Measurements from ENCODE around the gene CRHR1. TPM values are rescaled to one million over a fixed set of nuclear protein-coding genes. Genes with fewer than 3 reads are reported as not detected.

Gene CRHR1
- polyA plus RNA-seq, 1 of the 3 experiments (the other 2 are of a cell fraction) = 0.13 TPM

DNA sequence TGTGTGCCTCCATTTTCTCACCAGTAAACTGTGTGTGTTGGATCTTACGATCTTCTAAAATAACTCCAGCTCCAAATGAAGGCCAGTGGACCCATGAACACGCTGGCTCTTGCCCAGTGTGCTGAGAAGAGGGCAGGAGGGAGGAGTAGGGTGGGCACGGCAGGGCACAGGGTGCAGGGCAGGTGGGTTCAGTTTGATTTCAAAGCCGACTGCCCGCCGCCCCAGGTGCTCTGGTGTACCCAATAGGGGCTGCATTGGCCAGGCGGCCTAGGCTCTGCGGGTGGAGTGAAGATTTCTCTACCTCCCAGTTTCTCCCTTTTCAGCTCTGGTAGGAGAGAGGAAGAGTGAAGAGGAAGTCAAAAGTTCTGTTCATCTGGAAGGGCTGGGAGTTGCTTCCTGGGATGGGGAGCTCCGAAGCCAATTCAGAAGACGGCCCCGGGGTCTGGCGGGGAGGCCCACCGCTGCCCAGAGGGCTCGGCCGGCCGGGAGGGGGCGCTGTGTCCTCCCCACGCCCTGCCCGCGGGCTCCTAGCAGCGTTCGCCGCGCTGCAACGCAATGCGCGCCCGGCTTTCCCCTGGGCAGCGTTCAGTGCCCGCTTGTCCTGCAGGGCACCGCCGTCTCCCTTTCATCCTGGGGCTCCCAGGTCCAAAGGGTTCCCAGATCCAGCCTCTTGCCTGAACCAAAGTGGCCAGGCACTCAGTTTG lies 1.1 kb upstream of the CRHR1 start:
- H3K9me3 ChIP-seq = no peaks in the 10 kb centered on the region
- peaks cover 4 to 24% of the 10 kb centered on the region in 2 experiments; a peak in 1 of 4 replicates for H3K4me1 ChIP-seq (ENCODE audit: control insufficient read depth in 1 of 2, insufficient read depth in 2 of 2, low read depth in 1 of 2, low read length in 1 of 2)
- no peak overlapping the region for H3K27ac ChIP-seq (ENCODE audit: low read depth in 2 of 2, low read length in 1 of 2)
- peak overlapping the region; percentile 43 to 65 for H3K4me3 ChIP-seq (ENCODE audit: low read depth in 2 of 2, low read length in 1 of 2)
- peak overlapping the region; percentile 82; the same call in 1 of the 2 replicates for H2AFZ ChIP-seq (ENCODE audit: low read depth)
- TF ChIP-seq RAD21 (IDR thresholded peaks at IDR 0.05; ENCODE audit: low read length) = peak; percentile 37
- no peak for TF ChIP-seq FOSL2 (IDR thresholded peaks at IDR 0.05; ENCODE audit: borderline replicate concordance, low read depth)
- TF ChIP-seq, protein P1, sequence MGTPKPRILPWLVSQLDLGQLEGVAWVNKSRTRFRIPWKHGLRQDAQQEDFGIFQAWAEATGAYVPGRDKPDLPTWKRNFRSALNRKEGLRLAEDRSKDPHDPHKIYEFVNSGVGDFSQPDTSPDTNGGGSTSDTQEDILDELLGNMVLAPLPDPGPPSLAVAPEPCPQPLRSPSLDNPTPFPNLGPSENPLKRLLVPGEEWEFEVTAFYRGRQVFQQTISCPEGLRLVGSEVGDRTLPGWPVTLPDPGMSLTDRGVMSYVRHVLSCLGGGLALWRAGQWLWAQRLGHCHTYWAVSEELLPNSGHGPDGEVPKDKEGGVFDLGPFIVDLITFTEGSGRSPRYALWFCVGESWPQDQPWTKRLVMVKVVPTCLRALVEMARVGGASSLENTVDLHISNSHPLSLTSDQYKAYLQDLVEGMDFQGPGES (IDR thresholded peaks at IDR 0.05; ENCODE audit: low read depth, low read length) = no peak
- TF ChIP-seq, protein P2, sequence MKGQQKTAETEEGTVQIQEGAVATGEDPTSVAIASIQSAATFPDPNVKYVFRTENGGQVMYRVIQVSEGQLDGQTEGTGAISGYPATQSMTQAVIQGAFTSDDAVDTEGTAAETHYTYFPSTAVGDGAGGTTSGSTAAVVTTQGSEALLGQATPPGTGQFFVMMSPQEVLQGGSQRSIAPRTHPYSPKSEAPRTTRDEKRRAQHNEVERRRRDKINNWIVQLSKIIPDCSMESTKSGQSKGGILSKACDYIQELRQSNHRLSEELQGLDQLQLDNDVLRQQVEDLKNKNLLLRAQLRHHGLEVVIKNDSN (IDR thresholded peaks at IDR 0.05; ENCODE audit: borderline replicate concordance, low read depth) = no peak
- no peak for TF ChIP-seq MEF2A (IDR thresholded peaks at IDR 0.05; ENCODE audit: borderline replicate concordance, low read depth)
- TF ChIP-seq, protein P3, sequence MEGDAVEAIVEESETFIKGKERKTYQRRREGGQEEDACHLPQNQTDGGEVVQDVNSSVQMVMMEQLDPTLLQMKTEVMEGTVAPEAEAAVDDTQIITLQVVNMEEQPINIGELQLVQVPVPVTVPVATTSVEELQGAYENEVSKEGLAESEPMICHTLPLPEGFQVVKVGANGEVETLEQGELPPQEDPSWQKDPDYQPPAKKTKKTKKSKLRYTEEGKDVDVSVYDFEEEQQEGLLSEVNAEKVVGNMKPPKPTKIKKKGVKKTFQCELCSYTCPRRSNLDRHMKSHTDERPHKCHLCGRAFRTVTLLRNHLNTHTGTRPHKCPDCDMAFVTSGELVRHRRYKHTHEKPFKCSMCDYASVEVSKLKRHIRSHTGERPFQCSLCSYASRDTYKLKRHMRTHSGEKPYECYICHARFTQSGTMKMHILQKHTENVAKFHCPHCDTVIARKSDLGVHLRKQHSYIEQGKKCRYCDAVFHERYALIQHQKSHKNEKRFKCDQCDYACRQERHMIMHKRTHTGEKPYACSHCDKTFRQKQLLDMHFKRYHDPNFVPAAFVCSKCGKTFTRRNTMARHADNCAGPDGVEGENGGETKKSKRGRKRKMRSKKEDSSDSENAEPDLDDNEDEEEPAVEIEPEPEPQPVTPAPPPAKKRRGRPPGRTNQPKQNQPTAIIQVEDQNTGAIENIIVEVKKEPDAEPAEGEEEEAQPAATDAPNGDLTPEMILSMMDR (IDR thresholded peaks at IDR 0.05) = peak; percentile 71
- TF ChIP-seq SMC3 (IDR thresholded peaks at IDR 0.05; ENCODE audit: low read depth, low read length) = peak; percentile 53
- ChIA-PET POLR2A (no interaction called here), CTCF (interaction anchor here (0.6 to 11.0 kb wide), 44 partner anchors 9 to 1517 kb away, joined by 3 to 164 read pairs (median 4); no protein-coding TSS in a partner anchor)
- peak; percentile 94 for DNase-seq
- H3K9me2 ChIP-seq = no peaks in the 10 kb centered on the region
- no peaks in the 10 kb centered on the region for H3K36me3 ChIP-seq (replicated peaks in 1 of 2; ENCODE audit: control insufficient read depth in 1 of 2, insufficient read depth in 2 of 2, low read length in 1 of 2)
- 29% methylated on average over 26 of the region's 32 CpGs for WGBS (ENCODE audit: low lambda C conversion rate)
- H3K9ac ChIP-seq = no peak overlapping the region
- H3K27me3 ChIP-seq (ENCODE audit: insufficient read depth) = peaks cover 43% of the 10 kb centered on the region
- H3K4me2 ChIP-seq = peak overlapping the region; percentile 90
- no peaks in the 10 kb centered on the region for H3K79me2 ChIP-seq (ENCODE audit: insufficient read depth)
- H4K20me1 ChIP-seq (ENCODE audit: insufficient read depth) = peaks cover 6% of the 10 kb centered on the region; the same call in 1 of the 2 replicates
- H3F3A ChIP-seq (replicated peaks; ENCODE audit: insufficient read depth) = peaks cover 10% of the 10 kb centered on the region

DNA sequence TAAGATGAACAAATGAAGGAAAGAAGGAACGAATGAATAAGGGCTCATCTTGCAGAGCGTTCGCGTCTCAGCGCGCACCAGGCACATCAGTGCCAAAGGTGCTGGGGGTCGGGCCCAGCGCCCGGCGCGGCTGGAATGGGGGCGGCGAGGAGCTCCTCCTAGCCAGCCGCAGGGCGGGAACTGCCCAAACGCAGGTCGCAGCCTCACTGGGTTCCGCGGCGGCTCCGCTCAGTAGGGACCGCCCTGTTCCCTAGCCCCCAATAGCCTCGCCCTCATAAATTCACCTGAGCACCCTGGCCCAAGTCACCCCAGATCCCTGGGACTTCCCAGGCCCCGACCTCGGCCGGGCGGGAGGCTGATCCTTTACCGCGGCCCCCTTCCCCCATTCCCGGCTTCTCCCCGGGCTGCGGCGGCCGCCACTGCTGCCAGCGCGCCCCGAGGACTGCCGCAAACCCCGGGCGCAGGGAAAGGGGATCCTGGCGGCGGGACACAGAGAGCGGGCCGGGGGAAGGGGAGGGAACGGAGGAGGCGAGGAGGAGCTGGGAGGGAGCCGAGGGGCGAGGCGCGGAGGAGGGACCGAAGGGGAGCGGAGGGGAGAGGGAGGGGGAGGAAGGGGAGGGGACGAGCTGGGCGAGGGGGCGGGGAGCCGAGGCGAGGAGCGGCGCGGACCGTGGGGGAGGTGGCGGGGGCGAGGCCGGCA lies 377 bp upstream of the CRHR1 start:
- Histone ChIP-seq H3K9me2 (no peaks in the 10 kb centered on the region), H3K9me3 (no peaks in the 10 kb centered on the region), H2AFZ (ENCODE audit: low read depth) (peak overlapping the region; percentile 82; the same call in 1 of the 2 replicates), H3K9ac (no peak overlapping the region; the same call in 1 of the 2 replicates), H3K36me3 (replicated peaks in 1 of 2; ENCODE audit: control insufficient read depth in 1 of 2, insufficient read depth in 2 of 2, low read length in 1 of 2) (no peaks in the 10 kb centered on the region), H3K79me2 (ENCODE audit: insufficient read depth) (no peaks in the 10 kb centered on the region), H3F3A (replicated peaks; ENCODE audit: insufficient read depth) (peaks cover 10% of the 10 kb centered on the region), H3K4me1 (ENCODE audit: control insufficient read depth in 1 of 2, insufficient read depth in 2 of 2, low read depth in 1 of 2, low read length in 1 of 2) (peaks cover 4 to 24% of the 10 kb centered on the region in 2 experiments; a peak in 1 of 4 replicates), H3K27me3 (ENCODE audit: insufficient read depth) (peaks cover 50% of the 10 kb centered on the region), H3K27ac (ENCODE audit: low read depth in 2 of 2, low read length in 1 of 2) (no peak overlapping the region), H4K20me1 (ENCODE audit: insufficient read depth) (peaks cover 6% of the 10 kb centered on the region; the same call in 1 of the 2 replicates), H3K4me2 (peak overlapping the region; percentile 90), H3K4me3 (ENCODE audit: low read depth in 2 of 2, low read length in 1 of 2) (peak overlapping the region; percentile 43 to 65)
- ChIA-PET CTCF (interaction anchor here (0.6 to 11.0 kb wide), 37 partner anchors 8 to 361 kb away, joined by 3 to 164 read pairs (median 5); no protein-coding TSS in a partner anchor), POLR2A (no interaction called here)
- 2% methylated on average over 53 of the region's 64 CpGs for WGBS (ENCODE audit: low lambda C conversion rate)
- peak; percentile 87 for DNase-seq
- no peak for TF ChIP-seq GATA2 (CRISPR knock-in tag; IDR thresholded peaks at IDR 0.05)
- TF ChIP-seq EZH2phosphoT487 (IDR thresholded peaks at IDR 0.05; ENCODE audit: borderline replicate concordance, low read depth) = peak; percentile 46; the same call in 1 of the 2 replicates

All from SK-N-SH (cell line).